ENCODE measurements around the gene OBSCN.

OBSCN gene

GRCh38 chr1:228332797-228333738 is 125.2 kb downstream of the OBSCN start:
- no peak for DNase-seq

- DNase-seq: no peak
Measured at GRCh38 chr1:228333739-228334115, 125.9 kb downstream of the OBSCN start.

- no peak for DNase-seq
Measured at GRCh38 chr1:228334226-228334935, 126.5 kb downstream of the OBSCN start.

- DNase-seq: no peak
Measured at GRCh38 chr1:228334954-228335353, 127.1 kb downstream of the OBSCN start.

GRCh38 chr1:228335406-228336307 is 127.8 kb downstream of the OBSCN start:
- DNase-seq: no peak

- DNase-seq: no peak
Measured at GRCh38 chr1:228336308-228337030, 128.6 kb downstream of the OBSCN start.

- DNase-seq: no peak
Measured at GRCh38 chr1:228337031-228337564, 129.3 kb downstream of the OBSCN start.

- no peak for DNase-seq
Measured at GRCh38 chr1:228337711-228338520, 130.1 kb downstream of the OBSCN start.

- no peak for DNase-seq
Measured at GRCh38 chr1:228338521-228339051, 130.7 kb downstream of the OBSCN start.

- DNase-seq: no peak
Measured at GRCh38 chr1:228339059-228339704, 131.3 kb downstream of the OBSCN start.

GRCh38 chr1:228339766-228340685 is 132.2 kb downstream of the OBSCN start:
- no peak for DNase-seq

GRCh38 chr1:228340686-228341449 is 133.0 kb downstream of the OBSCN start:
- no peak for DNase-seq

- DNase-seq: no peak
Measured at GRCh38 chr1:228341450-228341813, 133.6 kb downstream of the OBSCN start.

GRCh38 chr1:228341814-228342626 is 134.2 kb downstream of the OBSCN start:
- DNase-seq: no peak

- no peak for DNase-seq
Measured at GRCh38 chr1:228342627-228343190, 134.9 kb downstream of the OBSCN start.

GRCh38 chr1:228343191-228343661 is 135.4 kb downstream of the OBSCN start:
- DNase-seq: no peak

GRCh38 chr1:228344631-228345072 is 136.8 kb downstream of the OBSCN start:
- no peak for DNase-seq

Measured in CD4-positive, alpha-beta T cell treated with Interleukin-21 for 1 hour (primary cell).